WTC11 (cell line): ENCODE results near the gene GALNT11. TPM values are rescaled to one million over a fixed set of nuclear protein-coding genes. Genes with fewer than 3 reads are reported as not detected.

Experiments
- ATAC-seq: fragments of 200-7000 bp; cut with Tn5 transposase; 2 replicates; pipeline ENCODE4 v1.10.0; 2021; ENCODE audit warnings: mild to moderate bottlenecking, moderate library complexity
- CTCF ChIA-PET: fragments of 300-600 bp; sonication (Branson Sonifier 250); formaldehyde crosslinking; loops from one replicate; lab custom pipeline; 2021; ENCODE audit warnings: antibody characterized with exemption; lab: Charles Lee
- POLR2A ChIA-PET: fragments of 350-600 bp; sonication (Branson Sonifier 250); formaldehyde crosslinking; loops from one replicate; lab custom pipeline; 2021; ENCODE audit warnings: antibody characterized with exemption; lab: Charles Lee
- DNase-seq: peaks from one replicate; pipeline ENCODE4 v3.0.0; 2021; ENCODE audit warnings: low spot score
- H3K27ac Mint-ChIP-seq: 2 replicates; pipeline ENCODE4 v1.8.0; 2021; ENCODE audit warnings: mixed read lengths
- H3K27me3 Mint-ChIP-seq: 2 replicates; pipeline ENCODE4 v1.8.0; 2021; ENCODE audit warnings: low read depth, mild to moderate bottlenecking, moderate library complexity, mixed read lengths
- H3K36me3 Mint-ChIP-seq: 2 replicates; pipeline ENCODE4 v1.8.0; 2021; ENCODE audit warnings: mixed read lengths
- H3K4me1 Mint-ChIP-seq: 2 replicates; pipeline ENCODE4 v1.8.0; 2022; ENCODE audit warnings: mixed read lengths
- H3K4me3 Mint-ChIP-seq: 2 replicates; pipeline ENCODE4 v1.8.0; 2021; ENCODE audit warnings: mild to moderate bottlenecking, moderate library complexity, mixed read lengths
- H3K9me3 Mint-ChIP-seq: 2 replicates; pipeline ENCODE4 v1.8.0; 2021; ENCODE audit warnings: mixed read lengths
- AFF4 ChIP-seq: sonication (generic); formaldehyde crosslinking; IDR thresholded peaks from 2 replicates; pipeline ENCODE4 v1.8.1; 2023; ENCODE audit warnings: mild to moderate bottlenecking, missing genetic modification reagents, borderline replicate concordance
- ELF4 ChIP-seq: sonication (generic); formaldehyde crosslinking; IDR thresholded peaks from 2 replicates; pipeline ENCODE4 v1.8.1; 2022; ENCODE audit warnings: low read depth, mild to moderate bottlenecking, moderate library complexity, missing genetic modification reagents
- FOXP1 ChIP-seq: sonication (generic); formaldehyde crosslinking; IDR thresholded peaks from 2 replicates; pipeline ENCODE4 v1.8.0; 2022; ENCODE audit warnings: missing genetic modification reagents, mild to moderate bottlenecking, moderate library complexity, borderline replicate concordance
- GTF2I ChIP-seq: fragments of 250-450 bp; sonication (Bioruptor Pico); conservative IDR thresholded peaks from 2 replicates; pipeline ENCODE4 v1.4.0; 2021; ENCODE audit warnings: mild to moderate bottlenecking
- JUN ChIP-seq: sonication (generic); formaldehyde crosslinking; IDR thresholded peaks from 2 replicates; pipeline ENCODE4 v1.8.0; 2023; ENCODE audit warnings: mild to moderate bottlenecking, missing genetic modification reagents
- MYBL2 ChIP-seq: sonication (generic); formaldehyde crosslinking; IDR thresholded peaks from 2 replicates; pipeline ENCODE4 v1.8.1; 2023; ENCODE audit warnings: mild to moderate bottlenecking, moderate library complexity, missing genetic modification reagents
- PRRX2 ChIP-seq: fragments of 250-450 bp; sonication (Bioruptor Pico); IDR thresholded peaks from 2 replicates; pipeline ENCODE4 v1.8.0; 2021; ENCODE audit warnings: mild to moderate bottlenecking
- RORB ChIP-seq: fragments of 250-450 bp; sonication (Bioruptor Pico); IDR thresholded peaks from 2 replicates; pipeline ENCODE4 v1.9.0; 2021; ENCODE audit warnings: mild to moderate bottlenecking
- SMAD4 ChIP-seq: sonication (generic); formaldehyde crosslinking; IDR thresholded peaks from 2 replicates; pipeline ENCODE4 v1.8.0; 2022; ENCODE audit warnings: mild to moderate bottlenecking, missing genetic modification reagents
- STAT6 ChIP-seq: sonication (generic); formaldehyde crosslinking; conservative IDR thresholded peaks from 2 replicates; pipeline ENCODE4 v1.8.1; 2023; ENCODE audit warnings: mild to moderate bottlenecking, low read depth, missing genetic modification reagents, moderate library complexity
- ZNF317 ChIP-seq: sonication (generic); formaldehyde crosslinking; IDR thresholded peaks from 2 replicates; pipeline ENCODE4 v1.8.1; 2023; ENCODE audit warnings: low read depth, mild to moderate bottlenecking, moderate library complexity, missing genetic modification reagents, borderline replicate concordance
- ZNF396 ChIP-seq: fragments of 250-450 bp; sonication (Bioruptor Pico); IDR thresholded peaks from 2 replicates; pipeline ENCODE4 v1.8.0; 2021; ENCODE audit warnings: mild to moderate bottlenecking, moderate library complexity, borderline replicate concordance
- total RNA-seq: library from RNA; stranded (reverse); gene quantifications from 3 replicates; pipeline ENCODE4 v1.2.3, GENCODE V29; 2021
- TF ChIP-seq, protein P1 (sequence below): fragments of 250-450 bp; sonication (Bioruptor Pico); IDR thresholded peaks from 2 replicates; pipeline ENCODE4 v1.9.0; 2021; ENCODE audit warnings: mild to moderate bottlenecking
- TF ChIP-seq, protein P2 (sequence below): sonication (generic); formaldehyde crosslinking; IDR thresholded peaks from 2 replicates; pipeline ENCODE4 v1.8.1; 2023; ENCODE audit warnings: mild to moderate bottlenecking, missing genetic modification reagents
- TF ChIP-seq, protein P3 (sequence below): fragments of 250-450 bp; sonication (Bioruptor Pico); IDR thresholded peaks from 2 replicates; pipeline ENCODE4 v1.9.0; 2021; ENCODE audit warnings: moderate library complexity, mild to moderate bottlenecking, inconsistent platforms, borderline replicate concordance
- TF ChIP-seq, protein P4 (sequence below): sonication (generic); formaldehyde crosslinking; IDR thresholded peaks from 2 replicates; pipeline ENCODE4 v1.8.1; 2023; ENCODE audit warnings: mild to moderate bottlenecking, missing genetic modification reagents

The GALNT11 gene
- total RNA-seq, 1 experiment from 2014 or later = 24.0 TPM

DNA sequence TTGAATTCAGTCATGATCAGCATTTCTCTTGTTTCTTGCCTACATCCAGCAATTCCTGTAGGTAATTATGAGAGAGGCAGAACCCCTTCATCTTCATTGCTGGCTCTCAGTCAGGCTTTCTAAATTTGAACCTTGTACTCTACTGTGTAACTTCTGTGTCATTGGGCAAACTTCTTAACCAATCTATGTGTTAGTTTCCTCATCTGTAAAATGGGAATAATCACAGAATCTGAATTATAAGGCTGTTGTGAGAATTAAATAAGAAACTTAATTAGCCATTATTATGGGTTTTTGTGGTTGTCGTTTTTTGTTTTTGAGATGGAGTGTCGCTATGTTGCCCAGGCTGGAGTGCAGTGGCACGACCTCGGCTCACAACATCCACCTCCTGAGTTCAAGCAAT lies 11.5 kb upstream of the GALNT11 start:
- no peak overlapping the region for H3K27ac Mint-ChIP-seq
- POLR2A ChIA-PET = no interaction called here
- H3K27me3 Mint-ChIP-seq = no peaks in the 10 kb centered on the region; the same call in none of the 2 replicates
- ATAC-seq (no peak), DNase-seq (no peak)
- peaks cover 8% of the 10 kb centered on the region for H3K9me3 Mint-ChIP-seq
- TF ChIP-seq, protein P1, sequence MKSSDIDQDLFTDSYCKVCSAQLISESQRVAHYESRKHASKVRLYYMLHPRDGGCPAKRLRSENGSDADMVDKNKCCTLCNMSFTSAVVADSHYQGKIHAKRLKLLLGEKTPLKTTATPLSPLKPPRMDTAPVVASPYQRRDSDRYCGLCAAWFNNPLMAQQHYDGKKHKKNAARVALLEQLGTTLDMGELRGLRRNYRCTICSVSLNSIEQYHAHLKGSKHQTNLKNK (CRISPR knock-in tag) = no peak
- TF ChIP-seq, protein P2, sequence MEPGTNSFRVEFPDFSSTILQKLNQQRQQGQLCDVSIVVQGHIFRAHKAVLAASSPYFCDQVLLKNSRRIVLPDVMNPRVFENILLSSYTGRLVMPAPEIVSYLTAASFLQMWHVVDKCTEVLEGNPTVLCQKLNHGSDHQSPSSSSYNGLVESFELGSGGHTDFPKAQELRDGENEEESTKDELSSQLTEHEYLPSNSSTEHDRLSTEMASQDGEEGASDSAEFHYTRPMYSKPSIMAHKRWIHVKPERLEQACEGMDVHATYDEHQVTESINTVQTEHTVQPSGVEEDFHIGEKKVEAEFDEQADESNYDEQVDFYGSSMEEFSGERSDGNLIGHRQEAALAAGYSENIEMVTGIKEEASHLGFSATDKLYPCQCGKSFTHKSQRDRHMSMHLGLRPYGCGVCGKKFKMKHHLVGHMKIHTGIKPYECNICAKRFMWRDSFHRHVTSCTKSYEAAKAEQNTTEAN (CRISPR knock-in tag) = no peak
- no peak for TF ChIP-seq AFF4 (CRISPR knock-in tag)
- TF ChIP-seq PRRX2 = no peak
- no peak for TF ChIP-seq FOXP1 (CRISPR knock-in tag)
- TF ChIP-seq, protein P3, sequence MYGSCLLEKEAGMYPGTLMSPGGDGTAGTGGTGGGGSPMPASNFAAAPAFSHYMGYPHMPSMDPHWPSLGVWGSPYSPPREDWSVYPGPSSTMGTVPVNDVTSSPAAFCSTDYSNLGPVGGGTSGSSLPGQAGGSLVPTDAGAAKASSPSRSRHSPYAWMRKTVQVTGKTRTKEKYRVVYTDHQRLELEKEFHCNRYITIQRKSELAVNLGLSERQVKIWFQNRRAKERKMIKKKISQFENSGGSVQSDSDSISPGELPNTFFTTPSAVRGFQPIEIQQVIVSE = no peak
- no peak for TF ChIP-seq STAT6 (CRISPR knock-in tag)
- no peak for TF ChIP-seq ELF4 (CRISPR knock-in tag)
- TF ChIP-seq RORB (CRISPR knock-in tag) = no peak
- no peak for TF ChIP-seq SMAD4
- TF ChIP-seq ZNF317 (CRISPR knock-in tag) = no peak
- TF ChIP-seq, protein P4, sequence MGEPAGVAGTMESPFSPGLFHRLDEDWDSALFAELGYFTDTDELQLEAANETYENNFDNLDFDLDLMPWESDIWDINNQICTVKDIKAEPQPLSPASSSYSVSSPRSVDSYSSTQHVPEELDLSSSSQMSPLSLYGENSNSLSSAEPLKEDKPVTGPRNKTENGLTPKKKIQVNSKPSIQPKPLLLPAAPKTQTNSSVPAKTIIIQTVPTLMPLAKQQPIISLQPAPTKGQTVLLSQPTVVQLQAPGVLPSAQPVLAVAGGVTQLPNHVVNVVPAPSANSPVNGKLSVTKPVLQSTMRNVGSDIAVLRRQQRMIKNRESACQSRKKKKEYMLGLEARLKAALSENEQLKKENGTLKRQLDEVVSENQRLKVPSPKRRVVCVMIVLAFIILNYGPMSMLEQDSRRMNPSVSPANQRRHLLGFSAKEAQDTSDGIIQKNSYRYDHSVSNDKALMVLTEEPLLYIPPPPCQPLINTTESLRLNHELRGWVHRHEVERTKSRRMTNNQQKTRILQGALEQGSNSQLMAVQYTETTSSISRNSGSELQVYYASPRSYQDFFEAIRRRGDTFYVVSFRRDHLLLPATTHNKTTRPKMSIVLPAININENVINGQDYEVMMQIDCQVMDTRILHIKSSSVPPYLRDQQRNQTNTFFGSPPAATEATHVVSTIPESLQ (CRISPR knock-in tag) = no peak
- CTCF ChIA-PET = no interaction called here
- no peaks in the 10 kb centered on the region; the same call in 1 of the 2 replicates for H3K36me3 Mint-ChIP-seq
- no peak overlapping the region for H3K4me3 Mint-ChIP-seq
- H3K4me1 Mint-ChIP-seq = no peaks in the 10 kb centered on the region

DNA sequence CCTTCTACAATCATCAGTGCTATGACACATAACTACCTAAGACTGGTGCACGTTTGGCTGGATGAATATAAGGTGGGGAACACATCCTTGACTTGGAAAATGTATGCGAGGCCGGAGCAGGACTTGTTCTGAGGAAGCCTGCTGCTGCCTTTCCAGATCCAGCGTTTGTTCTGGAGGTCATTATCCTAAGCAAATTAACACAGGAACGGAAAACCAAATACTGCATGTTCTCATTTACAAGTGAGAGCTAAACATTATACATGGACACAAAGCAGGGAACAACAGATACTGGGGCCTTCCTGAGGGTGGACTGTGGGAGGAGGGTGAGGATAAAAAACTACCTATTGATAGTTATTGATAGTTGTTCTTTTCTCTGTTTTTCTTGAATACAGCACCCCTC lies 10.8 kb upstream of the GALNT11 start:
- Mint-ChIP-seq H3K9me3 (peaks cover 8% of the 10 kb centered on the region), H3K27ac (no peak overlapping the region), H3K4me1 (no peaks in the 10 kb centered on the region), H3K36me3 (no peaks in the 10 kb centered on the region; the same call in 1 of the 2 replicates), H3K27me3 (no peaks in the 10 kb centered on the region; the same call in none of the 2 replicates), H3K4me3 (no peak overlapping the region)
- ATAC-seq (no peak), DNase-seq (no peak)
- ChIA-PET CTCF (no interaction called here), POLR2A (no interaction called here)
- TF ChIP-seq SMAD4 (no peak), MYBL2 (CRISPR knock-in tag) (no peak), JUN (CRISPR knock-in tag) (no peak), PRRX2 (no peak), GTF2I (no peak), ZNF396 (CRISPR knock-in tag) (no peak), AFF4 (CRISPR knock-in tag) (no peak)
